Neuronal stem cell (in vitro differentiated cells): ENCODE results near the gene KRTAP4-6. TPM values are rescaled to one million over a fixed set of nuclear protein-coding genes. Genes with fewer than 3 reads are reported as not detected.

ENCODE experiments used
- small RNA-seq: library from polyadenylated mRNA; stranded (forward); fragments of <200 nt; extraction: miRNeasy Mini kit (QIAGEN cat#:217004); gene quantifications from one replicate; pipeline ENCODE3, GENCODE V24; 2013; ENCODE audit not compliant: insufficient read depth

KRTAP4-6 gene

Small RNAs within 50 kb of the gene (small RNA-seq; reads per million reads assigned to genes)
- gene KRTAP4-17P, result not detected
